ENCODE data around the gene POLR3K.

Gene POLR3K

GRCh38 chr16:53346-54236 lies at the start of gene POLR3K, which contains the start of gene SNRNP25:
TSS of gene POLR3K (minus strand) at chr16:53608. CDS start at chr16:53586, 22 bp downstream.
TSS of gene SNRNP25 (plus strand) at chr16:53828. CDS start at chr16:54017, 189 bp downstream.
- peak; percentile 89 for DNase-seq

DNA sequence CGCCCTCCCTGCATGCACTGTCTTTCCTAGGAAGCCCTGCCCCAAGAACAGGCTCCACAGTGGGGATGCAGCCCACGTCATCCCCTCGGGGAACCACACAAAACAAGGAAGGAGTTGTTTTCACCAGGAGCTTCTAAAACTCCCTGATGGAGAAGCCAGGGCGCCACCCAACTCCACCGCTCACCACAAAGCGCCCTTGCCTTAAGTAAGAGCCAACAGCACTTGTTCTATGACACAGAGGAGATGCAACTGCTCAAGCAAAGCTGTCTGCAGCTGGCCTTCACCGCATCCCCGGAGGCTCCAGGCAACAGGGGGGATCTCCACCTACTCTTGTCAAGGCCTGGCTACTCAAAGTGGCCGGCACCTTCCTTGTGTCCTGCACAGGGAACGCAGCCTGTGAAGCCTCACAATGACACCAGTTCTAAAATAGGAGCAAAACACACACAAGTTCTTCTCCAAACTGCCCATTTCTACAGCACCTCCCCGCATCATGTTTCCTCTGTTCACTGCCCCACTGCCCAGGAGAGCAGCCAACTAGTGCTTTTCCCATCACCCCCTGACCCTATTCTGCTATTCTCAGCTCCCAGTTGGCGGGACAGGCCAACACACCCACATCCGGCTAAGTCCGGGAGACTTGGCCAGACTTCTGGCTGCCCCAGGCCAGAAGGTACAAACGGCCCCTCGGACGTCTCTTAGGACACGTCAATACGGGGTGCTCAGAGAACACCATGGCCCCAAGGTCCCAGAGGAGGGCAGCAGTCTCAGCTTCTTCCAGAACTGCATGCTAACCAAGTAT lies 48.9 kb upstream of the POLR3K start:
- DNase-seq: no peak

DNA sequence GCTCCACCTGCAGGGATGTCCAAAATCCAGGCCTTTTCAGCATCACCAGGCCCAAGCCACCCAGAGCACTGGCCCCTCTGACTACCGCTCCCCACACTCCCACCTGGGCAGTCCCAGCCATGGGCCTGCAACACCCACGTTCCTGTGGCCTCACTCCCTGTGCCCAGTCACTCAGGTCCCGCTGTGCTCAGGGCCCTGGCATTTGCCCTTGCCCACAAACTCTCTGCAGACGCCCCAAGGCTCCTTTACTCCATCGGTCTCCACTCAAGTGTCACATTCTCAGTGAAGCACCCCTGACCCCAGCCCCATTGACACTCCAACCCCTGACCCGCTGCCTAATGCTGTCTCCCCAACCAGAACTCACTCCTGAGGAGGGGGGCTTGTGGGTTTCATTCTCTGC lies 48.2 kb upstream of the POLR3K start:
- DNase-seq: no peak

DNA sequence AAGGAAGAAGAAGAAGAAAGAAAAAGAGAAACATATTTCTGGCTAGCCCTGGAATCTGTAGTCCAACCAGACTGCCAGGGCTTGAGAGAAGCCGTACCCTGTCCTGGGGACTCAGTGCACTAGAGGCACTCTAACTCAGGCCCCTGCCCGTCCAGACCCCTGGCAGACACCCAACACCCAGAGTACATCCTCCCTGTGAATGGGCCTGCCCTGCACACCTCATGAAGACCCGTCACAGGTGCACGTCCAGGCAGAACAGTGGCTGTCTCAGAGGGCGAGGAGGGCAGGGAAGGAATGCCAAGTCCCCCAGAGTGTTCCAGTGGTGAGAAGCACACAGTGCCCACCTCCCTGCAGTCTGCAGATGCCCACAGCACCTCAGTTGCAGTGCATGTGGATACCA lies 47.6 kb upstream of the POLR3K start:
- DNase-seq: no peak

GRCh38 chr16:97822-98221 lies 44.4 kb upstream of the POLR3K start:
- no peak for DNase-seq

- DNase-seq: peak; percentile 18
Measured at GRCh38 chr16:96935-97381, 43.5 kb upstream of the POLR3K start.

DNA sequence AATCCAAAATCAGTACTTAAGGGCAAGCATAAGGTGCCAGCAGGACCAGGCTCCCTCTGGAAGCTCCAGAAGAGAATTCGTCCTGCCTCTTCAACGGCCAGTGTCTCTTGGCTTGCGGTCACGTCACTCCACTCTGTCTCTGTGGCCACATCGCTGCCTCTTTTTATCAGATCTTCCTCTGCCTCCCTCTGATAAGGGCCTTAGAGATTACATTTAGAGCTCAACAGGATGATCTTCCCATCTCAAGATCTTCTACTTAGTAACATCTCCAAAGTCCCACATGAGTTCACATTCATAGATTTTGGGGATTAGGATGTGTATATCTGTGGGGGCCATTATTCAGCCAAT lies 41.5 kb upstream of the POLR3K start:
- DNase-seq: no peak

- DNase-seq: no peak
Measured at GRCh38 chr16:92431-93339, 39.3 kb upstream of the POLR3K start.

DNA sequence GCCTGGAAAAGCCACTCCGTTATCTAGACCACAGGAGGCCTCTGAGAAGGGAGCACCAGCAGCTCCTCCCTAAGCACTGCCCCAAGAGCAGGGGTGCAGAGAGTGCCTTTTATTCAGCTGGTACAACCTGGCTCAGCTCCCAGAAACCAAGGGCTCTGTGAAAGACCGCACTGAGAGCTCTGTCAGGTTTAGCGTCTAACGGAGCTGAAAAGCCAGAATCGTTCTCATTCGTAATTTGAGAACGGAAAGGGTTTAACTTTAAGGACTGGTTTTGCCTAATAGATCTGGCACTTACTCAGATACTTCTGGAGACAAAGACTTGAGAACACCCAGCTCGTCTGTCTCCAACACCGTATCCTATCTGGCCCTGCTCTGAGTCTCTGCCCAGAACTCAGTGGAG lies 38.1 kb upstream of the POLR3K start:
- DNase-seq: no peak

DNA sequence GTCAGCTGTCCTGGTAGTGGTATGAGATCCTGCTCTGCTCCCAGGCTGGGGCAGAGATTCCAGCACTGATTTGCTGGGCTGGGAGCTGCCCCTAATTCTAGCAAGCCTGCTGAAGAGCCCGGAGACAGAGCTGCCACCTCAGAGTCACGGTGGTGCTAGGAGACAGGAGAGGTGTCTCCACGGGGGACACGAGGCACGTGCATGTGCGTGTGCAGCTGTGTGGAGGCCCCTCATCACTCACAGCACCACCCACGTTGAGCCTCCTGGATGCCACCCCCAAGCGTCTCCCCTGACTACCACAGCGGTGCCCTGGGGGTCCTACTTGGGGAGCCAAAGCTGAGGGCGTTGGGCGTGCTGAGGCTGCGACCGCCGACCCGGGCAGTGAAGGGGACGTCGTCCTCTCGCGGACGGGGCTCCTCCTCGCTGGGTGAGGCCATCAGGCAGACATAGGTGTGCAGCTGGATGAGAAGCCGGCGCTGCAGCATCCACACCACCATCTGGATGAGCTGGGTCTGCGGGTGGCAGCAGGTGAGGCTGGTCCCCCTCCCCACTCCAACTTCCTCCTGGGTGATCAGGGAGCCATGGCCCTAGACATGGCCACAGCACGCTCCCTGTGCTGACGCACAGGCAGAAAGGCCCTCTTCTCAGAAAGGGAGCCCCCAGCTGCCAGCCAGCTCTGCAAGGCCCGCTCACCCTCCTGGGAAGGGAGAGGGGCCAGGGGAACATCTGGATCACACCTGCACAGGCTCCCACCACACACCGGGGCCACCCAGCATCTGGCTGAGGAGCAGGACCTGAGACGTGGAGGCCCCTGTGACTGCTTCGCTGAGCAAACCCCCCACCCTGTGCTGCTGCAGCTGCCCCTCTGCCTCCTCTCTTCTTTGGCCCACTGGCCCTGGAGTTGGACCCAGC lies 36.2 kb upstream of the POLR3K start:
- no peak for DNase-seq

DNA sequence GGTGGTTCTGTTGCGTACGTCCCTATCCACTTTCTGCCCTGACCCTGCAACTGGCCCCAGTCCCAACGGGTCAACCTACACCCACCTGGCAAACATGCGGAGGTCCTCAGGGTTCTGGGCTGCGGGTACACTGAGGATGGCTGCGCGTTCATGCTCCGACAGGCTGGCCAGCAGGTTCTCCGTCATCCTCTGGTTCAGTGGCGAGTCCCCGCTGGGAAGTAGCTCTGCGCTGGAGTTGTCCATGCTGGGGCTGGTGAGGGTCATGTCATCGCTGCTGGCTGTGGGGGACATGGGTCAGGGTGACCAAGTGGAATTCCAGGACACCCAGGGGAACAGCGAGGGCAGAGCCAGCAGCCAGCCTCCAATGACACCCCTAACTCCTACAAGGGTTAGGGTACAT lies 35.2 kb upstream of the POLR3K start:
- no peak for DNase-seq

DNA sequence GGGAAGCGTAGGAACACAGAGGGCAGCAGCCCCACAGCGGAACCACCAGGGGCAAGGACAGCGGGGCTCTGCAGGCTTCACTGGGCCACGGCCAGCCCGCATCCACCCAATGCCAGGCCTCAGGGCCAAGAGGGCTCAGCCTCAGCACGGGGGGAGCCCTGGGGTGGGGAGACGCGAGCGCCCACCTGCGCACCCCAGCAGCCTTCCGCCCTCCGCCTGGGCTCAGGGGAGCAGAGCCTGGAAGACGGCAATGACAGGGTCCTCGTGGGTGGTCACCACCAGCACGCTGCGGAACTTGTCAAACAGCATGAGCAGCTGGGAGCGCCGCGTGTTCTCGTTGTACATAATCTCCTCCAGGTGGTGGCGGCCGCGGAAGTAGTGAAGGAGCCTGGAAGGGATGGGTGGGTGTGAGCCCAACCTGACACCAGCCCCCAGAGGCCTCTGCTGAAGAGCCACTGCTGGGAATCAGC lies 33.1 kb upstream of the POLR3K start:
- no peak for DNase-seq

- DNase-seq: no peak
Measured at GRCh38 chr16:85865-86264, 32.5 kb upstream of the POLR3K start.

GRCh38 chr16:85407-85782 lies 32.0 kb upstream of the POLR3K start:
- no peak for DNase-seq

DNA sequence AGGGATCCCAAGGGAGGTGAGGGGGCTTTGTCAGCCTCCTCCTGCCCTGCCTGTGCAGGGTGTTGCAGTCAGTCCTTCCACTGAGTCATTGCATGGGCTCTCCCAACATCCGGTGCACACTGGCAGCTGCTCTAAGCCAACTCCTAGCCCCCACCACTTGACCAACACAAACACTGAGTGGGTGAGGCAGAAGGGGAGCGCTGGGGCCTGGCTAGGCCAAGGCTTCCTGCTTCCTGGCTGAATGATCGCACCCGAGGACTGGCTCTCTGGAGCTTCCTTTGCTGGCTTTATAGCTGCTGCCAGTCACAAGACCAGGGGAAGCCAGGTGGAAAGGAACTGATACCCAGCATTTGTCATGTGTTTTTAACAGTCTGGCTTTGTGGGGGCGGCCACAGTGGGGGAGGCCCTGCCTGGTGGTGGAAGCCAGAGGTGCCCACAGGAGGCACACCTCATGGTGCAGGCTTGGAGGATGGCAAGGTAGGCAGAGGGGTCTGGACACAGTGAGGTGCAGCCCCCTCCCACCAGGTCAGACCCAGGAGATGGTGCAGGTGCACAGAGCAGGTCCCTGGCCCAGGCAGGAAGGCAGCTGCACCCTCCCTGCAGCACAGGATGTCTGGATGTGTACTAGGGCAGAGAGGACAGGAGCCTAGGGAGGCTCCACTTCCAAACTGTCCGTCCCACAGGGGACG lies 31.5 kb upstream of the POLR3K start:
- DNase-seq: no peak

- DNase-seq: no peak
Measured at GRCh38 chr16:83781-84615, 30.6 kb upstream of the POLR3K start.

DNA sequence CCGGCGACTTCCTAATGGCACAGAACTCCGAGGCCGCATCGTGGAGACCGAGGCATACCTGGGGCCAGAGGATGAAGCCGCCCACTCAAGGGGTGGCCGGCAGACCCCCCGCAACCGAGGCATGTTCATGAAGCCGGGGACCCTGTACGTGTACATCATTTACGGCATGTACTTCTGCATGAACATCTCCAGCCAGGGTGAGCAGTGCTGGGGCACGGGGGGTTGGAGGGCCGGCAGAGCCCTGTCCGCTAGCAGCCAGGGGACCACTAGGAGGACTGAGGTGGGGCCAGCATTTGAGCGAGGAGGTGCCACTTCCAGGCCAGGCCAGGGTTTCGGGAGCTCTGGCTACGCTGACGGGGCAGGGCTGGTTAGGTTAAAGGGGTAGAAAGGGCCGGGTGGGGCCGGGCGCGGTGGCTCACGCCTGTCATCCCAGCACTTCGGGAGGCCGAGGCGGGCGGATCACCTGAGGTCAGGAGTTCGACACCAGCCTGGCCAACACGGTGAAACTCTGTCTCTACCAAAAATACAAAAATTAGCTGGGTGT lies 29.7 kb upstream of the POLR3K start:
- no peak for DNase-seq

- DNase-seq: no peak
Measured at GRCh38 chr16:79151-80054, 26.0 kb upstream of the POLR3K start.

All from NCI-H526 treated with DMSO at 0.1 percent for 48 hours (cell line).